ENCODE results near the gene FRRS1L.

DNA sequence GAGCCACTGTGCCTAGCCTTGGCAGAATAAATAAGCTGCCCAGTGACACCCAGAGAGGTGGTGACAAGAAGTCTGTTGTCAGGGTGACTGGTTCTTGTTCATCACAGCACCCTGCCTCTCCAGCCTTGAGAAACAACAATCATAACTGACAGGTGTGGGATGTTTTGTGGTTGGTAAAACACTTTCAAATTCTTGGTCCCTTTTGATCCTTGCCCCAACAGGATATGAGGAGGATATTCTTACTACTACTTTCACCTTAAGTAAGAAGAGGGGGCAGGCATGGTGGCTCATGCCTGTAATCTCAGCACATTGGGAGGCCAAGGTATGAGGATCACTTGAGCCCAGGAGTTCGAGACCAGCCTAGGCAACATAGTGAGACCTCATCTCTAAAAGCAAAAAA, 14.2 kb upstream of the FRRS1L start:
- TF ChIP-seq, protein P1, sequence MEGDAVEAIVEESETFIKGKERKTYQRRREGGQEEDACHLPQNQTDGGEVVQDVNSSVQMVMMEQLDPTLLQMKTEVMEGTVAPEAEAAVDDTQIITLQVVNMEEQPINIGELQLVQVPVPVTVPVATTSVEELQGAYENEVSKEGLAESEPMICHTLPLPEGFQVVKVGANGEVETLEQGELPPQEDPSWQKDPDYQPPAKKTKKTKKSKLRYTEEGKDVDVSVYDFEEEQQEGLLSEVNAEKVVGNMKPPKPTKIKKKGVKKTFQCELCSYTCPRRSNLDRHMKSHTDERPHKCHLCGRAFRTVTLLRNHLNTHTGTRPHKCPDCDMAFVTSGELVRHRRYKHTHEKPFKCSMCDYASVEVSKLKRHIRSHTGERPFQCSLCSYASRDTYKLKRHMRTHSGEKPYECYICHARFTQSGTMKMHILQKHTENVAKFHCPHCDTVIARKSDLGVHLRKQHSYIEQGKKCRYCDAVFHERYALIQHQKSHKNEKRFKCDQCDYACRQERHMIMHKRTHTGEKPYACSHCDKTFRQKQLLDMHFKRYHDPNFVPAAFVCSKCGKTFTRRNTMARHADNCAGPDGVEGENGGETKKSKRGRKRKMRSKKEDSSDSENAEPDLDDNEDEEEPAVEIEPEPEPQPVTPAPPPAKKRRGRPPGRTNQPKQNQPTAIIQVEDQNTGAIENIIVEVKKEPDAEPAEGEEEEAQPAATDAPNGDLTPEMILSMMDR (IDR thresholded peaks at IDR 0.05; ENCODE audit: low read length) = no peak
- TF ChIP-seq EZH2 (IDR thresholded peaks at IDR 0.05; ENCODE audit: borderline replicate concordance, low read length) = no peak

Measured in OCI-LY1 (cell line).